Measurements from ENCODE around the gene CADM3.

The CADM3 gene

DNA sequence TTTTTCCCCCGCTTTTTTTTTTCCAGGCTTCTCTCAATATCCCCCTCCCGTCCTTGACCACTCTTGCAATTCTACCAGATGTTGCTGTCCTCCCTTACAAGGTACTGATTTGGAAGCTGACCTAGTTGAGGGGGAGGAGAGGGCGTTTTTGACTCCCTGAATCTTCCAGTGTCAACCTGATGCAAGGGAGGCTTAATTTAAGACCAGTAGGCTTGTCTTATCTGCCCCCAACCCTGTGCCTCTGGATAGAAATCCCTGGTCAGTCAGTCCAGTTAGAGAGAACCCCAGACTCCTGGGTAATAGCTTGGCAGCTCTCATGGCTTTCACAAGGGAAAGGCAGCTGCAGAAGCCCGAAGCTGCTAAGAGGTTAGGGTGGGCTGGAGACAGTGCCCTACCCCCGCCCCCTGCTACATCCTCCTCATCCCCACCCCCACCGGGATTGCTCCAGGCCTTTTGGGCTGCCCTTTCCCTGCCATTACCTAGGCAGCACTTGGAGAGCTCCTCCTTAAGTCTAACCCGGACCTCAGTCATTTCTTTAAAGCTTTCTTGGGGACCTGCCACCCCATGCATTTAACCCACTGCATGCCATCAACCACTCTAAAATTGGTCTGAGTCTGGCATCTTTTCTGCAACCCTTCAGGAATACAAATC, 36.9 kb downstream of the CADM3 start:
- no peak for DNase-seq

DNA sequence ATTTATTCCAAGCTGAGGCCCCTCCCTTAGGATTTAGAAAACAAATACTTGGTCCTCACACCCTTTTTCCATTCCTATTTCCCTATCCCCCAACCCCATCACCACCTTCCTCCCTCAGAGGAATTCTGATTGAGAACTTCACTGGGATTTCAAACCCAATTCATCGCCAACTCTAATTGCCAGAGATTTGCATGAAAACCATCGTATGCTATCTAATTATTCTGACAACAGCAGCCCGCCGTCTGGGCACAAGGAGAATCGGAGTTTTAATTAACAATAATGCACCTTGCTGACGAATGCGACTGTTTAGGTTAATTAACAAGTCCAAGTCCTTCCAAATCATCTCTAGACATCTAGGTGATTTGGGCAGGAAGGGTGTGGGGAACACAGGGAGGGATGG, 37.6 kb downstream of the CADM3 start:
- DNase-seq: no peak

DNA sequence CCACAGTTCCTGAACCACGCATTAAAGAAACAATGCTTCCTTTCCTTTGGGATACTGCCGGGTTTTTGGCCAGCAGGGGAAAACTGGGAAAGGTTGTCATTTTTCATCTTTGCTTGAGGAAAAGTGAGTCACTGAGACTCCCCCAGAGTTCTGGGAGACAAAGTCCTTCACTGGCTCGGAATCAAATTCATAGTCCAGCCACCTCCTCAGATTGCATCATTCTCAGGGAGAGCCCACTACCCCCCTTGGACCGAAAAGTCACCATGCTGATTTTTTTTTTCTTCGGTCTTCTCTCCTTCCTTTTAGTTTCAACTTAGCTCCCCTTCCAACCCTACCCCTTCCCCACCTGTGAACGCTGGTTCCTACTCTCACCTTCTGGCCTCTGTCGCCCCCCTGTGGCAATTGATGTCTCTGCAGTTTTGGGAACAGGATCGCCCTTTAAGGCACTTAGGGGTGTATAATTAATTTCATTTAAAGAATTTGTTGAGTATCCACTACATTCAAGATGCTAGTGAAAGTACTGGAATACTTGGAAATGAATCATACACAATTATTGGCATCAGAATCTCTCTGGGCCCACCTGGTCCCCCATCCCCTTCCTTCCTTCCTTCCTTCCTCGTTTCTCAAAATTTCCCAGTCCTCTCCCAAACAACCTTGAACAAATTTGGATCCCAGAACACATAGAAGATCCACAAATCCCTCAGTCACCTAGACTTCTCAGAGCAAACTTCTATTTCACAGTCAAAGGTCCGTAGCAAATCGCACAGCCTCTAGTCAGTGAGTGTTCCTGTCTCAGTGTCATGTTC, 40.1 kb downstream of the CADM3 start:
- no peak for DNase-seq

DNA sequence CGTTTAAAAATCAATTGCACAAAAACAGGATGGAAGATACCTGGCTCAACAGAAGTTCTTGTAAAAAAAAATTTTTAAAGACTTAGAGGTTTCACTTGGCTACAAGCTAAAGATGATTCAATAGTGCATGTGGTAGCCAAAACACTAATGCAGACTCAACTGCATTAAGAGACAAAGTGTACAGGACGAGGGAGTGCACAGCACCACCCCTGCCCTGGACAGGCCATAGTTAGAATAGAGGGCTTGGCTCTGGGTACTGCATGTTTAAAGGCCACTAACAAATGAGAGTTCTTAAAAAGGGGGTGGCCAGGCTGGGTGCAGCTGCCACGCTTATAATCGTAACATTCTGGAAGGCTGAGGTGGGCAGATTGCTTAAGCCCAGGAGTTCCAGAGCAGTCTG, 41.2 kb downstream of the CADM3 start:
- DNase-seq: no peak

DNA sequence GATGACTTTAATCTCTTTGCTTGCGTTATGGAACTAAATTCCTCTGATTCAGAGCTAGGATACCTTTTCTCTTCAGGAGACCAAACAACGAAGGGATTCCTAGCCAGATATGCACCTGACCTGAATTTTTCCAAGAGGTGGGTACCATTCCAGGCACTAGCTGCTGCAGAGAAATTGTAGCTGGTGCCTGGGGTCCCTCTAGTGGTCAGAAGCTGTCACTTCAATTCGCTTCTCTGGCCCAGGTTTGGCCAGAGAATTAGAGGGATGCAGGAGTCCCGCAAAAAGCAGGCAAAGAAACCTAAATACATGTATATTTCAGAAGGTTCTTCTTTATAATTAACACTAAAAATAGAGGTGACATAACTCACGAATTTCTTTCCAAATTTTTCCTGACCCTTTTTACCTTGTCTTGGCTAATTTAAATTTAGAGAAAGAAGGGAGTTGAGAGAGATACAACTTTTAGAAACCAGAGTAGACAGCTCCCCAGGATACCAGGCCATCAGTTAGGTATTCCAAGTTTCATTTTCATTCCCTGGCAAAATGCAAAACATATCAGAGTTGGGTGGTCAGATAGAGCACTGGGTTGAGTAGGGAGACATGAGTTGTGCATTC, 42.8 kb downstream of the CADM3 start:
- peak; percentile 35 for DNase-seq

DNA sequence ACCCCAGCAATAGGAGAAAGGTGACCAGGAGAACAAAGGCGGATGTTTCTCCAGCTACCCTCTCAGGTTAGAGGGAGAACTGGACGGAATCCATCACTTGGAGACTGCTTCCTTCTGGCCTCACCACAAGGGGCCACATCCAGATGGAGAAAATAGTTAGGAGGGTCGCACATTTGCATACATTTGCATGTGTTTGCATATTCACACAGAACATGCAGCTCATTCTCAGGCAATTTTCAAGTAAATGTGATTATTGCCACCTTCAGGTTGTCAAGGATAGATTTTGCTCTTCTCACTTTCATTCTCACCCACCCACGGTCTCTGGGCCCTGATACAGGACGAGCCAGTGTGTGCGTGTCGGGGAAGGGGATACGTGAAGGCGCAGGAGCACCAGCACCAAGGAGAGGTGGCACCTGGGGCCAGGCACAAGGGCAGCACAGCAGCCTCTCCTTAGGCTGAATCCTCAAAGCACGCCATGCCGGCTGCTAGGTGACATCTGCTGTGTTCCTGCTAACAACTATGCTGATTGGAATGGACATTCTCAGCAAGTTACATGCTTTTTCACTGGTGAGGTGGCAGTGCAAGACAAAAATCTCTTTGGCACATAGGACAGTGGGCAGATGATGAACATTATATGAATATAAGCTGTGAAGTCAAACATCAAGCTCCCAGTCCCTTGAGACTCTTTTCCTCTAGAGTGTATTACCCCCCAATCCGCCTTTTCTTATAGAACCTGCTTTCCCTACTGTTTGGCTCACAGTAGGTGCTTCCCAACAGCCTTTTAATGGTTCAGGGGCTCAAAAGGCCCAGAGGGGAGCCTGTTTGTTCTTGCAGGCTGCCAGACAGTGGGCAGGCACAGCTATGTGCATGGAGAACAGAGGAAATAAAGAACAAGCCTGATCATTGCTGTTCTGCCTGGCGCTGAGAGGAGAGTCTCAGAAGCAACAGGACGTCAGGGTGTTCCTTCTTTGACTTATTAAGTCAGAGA, 47.5 kb downstream of the CADM3 start:
- no peak for DNase-seq

DNA sequence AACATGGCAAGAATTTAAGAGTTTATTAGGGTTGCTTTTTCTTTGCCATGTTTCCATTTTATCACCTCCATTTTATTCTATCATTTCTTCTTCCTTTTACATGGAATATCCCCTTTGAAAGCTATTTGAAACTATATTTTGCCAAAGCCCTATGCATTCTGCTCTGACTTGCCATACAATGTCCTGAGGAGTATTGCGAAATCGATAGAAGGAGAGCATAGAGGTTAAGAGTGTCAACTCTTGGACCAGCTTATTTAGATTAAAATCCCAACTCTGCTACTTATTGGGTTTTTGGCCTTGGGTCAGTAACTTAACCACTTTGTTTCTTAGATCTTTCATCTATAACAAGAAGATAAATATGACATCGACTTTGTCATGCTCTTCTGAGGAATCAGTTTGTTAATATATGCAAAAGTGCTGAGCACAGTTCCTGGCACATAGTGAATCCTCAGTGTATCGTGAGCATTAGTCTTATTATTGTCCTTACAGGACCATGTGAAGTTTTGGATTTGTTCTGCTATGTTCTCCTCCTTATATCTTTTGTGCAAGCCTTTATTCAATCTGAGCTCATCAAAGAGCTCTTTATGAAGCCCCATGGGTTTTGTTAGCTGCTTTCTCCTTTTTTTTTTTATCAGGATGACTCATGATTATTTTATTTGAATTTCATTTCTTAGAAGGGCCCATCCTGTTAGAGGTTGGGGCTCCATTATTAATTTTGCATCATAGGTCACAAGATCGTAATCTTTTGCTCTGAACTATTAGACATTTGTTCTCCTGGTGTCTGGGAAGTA, 50.9 kb downstream of the CADM3 start:
- no peak for DNase-seq

DNA sequence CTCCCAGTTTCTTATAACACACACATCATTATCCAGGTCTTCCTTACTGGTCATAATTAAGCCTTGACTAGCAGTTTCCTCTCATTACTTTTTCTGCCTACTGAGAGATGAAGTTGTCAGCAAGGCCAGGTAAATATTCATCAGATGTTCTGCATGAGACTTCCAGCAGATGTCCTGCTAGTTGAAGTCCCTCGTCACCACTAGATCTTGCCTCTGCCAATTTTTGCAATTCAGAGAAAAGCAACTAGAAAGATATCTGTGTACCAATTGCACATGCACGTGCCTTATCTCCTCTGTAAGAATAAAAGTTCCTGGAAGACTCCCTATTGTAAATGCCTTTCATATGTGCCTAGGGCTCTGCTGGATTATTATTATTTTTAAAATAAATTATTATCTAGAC, 51.6 kb downstream of the CADM3 start:
- DNase-seq: no peak

DNA sequence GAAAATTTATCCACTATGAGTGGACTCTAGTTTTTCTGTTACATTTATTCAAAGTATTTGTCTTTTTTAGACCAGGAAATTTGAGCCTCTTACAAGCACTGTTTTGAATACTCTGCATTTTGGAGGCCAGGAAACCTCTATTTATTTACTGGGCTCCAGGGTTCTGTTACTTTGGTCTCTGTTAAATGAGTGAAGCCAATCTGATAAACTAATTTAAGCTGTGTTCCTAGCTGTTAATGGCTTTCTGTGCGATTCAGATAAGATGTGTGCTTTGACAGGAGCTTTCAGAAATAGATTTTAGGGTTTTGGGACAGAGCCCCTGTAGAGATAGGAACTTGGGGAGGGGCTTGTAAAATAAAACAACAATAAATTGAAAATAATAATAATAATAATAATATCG, 57.1 kb downstream of the CADM3 start:
- DNase-seq: no peak

DNA sequence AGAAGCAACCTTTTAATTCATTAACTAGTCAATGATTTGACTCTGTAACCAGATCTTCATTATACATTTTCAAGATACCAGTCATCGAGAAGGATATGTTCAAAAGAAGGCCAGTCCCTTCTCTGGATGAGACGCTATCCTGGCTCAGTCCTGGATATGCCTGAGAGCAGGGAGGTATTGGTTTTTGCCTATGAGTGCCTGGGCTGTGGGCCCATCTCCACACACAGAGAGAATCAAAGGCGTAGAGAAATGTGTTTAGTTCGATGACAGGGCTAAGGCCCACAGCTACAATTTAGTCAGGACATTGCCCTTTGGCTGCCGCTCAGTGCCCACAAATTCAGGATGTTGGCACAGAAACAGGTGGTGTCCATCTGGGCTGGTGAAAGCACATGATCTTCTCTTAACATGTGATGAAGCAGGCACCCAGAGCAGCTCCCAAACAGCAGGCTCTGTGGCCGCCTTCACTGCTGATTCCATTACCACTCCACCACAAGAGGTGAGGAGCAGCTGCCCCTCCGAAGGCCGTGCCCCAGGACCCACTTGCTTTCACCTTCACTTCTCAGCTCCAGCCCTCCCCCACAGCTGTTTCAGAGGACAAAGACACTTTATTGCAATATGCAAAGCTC, 58.0 kb downstream of the CADM3 start:
- no peak for DNase-seq

DNA sequence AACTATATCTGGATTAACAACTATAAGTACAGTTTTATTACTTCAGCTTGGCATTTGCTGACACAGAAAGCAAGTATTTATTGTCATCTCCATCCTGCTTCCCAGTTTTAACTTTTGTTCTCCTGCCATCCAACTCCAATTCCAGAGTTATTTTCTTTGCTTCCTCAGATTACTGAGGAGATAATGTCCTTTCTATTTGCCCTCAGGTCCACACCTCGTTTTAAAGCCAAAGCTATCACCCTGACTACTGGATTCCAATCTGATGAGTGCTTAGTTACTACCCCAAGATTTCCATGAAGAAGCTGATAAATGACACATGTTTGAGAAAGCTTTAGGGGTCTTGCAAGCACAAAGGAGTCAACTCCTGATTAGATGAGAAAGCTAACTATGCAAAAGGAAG, 58.5 kb downstream of the CADM3 start:
- DNase-seq: no peak

DNA sequence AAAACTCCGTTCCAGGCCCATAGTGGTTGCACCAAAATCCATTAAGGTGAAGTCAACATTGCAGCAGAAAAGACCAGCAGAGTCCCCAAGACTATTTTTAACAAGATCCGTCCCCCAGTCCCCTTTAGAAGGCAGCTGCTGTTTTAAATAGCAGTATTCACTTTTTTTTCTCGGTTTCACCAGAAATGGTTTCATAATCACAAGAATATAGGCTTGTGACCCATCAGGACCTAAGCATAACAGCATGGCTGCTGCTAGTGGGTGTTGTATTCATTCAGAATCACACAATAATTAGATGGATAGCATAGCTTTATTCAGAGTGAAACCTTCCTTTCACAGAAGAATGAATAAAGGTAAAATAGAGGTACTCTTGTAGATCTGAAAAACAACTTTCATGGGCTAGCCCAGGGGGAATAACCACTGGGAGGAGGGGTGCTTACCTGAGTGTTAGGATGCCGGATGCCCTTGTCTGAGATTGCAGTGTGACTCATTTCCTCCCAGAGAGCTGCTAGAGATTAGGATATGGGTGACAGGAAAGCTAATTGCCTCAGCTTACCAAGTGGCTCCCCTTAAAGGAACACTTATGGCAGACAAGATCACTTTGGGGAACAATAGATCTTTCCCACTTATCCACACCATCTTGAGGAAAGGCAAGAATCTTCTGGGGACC, 68.3 kb downstream of the CADM3 start:
- DNase-seq: no peak

DNA sequence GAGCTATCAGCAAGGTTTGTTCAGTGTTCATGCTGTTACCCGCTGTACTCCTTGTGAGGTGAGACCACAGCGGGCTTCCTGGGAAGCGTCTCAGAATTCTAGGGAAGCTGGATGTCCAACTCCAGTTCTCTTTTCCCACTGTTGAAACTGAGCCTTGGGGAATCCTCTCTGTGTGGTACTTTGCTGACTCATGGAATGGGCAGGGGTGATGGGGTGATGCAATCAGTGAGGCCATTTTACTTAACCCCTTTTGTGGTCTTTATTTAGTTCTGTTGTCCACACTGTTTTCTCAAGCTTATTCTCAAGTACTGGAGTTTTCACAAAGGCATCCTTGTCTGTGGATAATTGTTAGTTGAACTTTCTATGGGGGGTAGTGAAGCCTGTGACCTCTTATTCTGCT, 75.9 kb downstream of the CADM3 start:
- DNase-seq: no peak

DNA sequence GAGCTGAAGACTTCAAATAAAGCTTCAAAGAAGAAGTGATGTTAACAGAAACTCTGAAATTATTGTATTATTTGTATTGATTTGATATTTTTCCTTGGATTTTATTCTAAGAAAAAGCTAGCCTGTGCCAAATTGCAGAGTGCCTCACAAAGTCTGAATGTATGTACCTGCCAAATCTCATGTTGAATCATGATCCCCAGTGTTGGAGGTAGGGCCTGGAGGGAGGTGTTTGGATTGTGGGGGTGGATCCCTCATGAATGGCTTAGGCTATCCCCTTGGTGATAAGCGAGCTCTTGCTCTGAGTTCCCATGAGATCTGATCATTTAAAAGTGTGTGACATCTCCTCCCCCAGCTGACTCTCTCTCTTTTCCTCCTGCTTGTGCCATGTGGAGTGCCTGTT, 76.9 kb downstream of the CADM3 start:
- no peak for DNase-seq

DNA sequence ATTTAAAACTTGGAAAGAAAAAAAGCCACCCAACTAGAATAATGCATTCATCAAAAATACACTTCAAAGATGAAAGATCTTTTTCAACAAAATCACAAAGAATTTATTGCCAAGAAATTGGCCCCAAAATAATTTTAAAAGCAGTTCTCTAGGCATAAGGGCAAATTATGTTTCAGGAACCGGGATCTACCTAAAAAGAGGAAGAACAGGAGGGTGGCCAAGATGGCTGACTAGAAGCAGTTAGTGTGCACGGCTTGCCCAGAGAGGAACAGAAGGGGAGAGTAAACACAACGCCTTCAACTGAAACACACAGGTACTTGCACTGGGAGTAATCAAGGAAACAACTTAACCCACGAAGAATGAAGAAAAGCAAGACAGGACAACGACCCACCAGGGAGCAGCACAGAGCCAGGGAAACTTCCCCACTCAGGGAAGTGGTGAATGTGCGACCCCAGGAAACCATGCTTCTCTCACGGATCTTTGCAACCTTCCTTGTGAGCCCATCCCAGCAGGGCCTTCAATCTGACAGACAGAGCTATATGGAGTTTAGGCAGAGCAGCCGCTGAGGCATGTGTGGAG, 79.3 kb downstream of the CADM3 start:
- DNase-seq: no peak
